HepG2 (cell line): Measurements from ENCODE around the gene RILP. TPM values are rescaled to one million over a fixed set of nuclear protein-coding genes. Genes with fewer than 3 reads are reported as not detected.

Experiments
- BCL6 ChIP-seq: IDR thresholded peaks from 2 replicates; pipeline ENCODE4 v1.6.1; 2016; ENCODE audit warnings: missing genetic modification reagents, missing compliant biosample characterization
- GLMP ChIP-seq: sonication (generic); formaldehyde crosslinking; IDR thresholded peaks from 2 replicates; pipeline ENCODE4 v1.9.0; 2021; ENCODE audit warnings: missing genetic modification reagents, mild to moderate bottlenecking, borderline replicate concordance
- KIAA2018 ChIP-seq: sonication (generic); formaldehyde crosslinking; IDR thresholded peaks from 2 replicates; pipeline ENCODE4 v1.5.0; 2020; ENCODE audit warnings: mild to moderate bottlenecking, missing genetic modification reagents, borderline replicate concordance
- NCOA1 ChIP-seq: sonication (generic); formaldehyde crosslinking; IDR thresholded peaks from 2 replicates; pipeline ENCODE4 v1.9.0; 2021; ENCODE audit warnings: missing genetic modification reagents
- PATZ1 ChIP-seq: sonication (generic); formaldehyde crosslinking; IDR thresholded peaks from 2 replicates; pipeline ENCODE4 v1.4.0; 2020; ENCODE audit warnings: missing genetic modification reagents
- REPIN1 ChIP-seq: sonication (generic); formaldehyde crosslinking; IDR thresholded peaks from 2 replicates; pipeline ENCODE4 v1.8.0; 2022; ENCODE audit warnings: missing genetic modification reagents, low read depth, mild to moderate bottlenecking, borderline replicate concordance
- SP2 ChIP-seq: sonication (generic); formaldehyde crosslinking; IDR thresholded peaks from 2 replicates; pipeline ENCODE4 v1.5.1; 2020; ENCODE audit warnings: mild to moderate bottlenecking, missing genetic modification reagents
- TBX2 ChIP-seq: sonication (generic); formaldehyde crosslinking; IDR thresholded peaks from 2 replicates; pipeline ENCODE4 v1.5.0; 2020; ENCODE audit warnings: missing genetic modification reagents, mild to moderate bottlenecking, borderline replicate concordance
- YY1 ChIP-seq: IDR thresholded peaks from 2 replicates; pipeline ENCODE4 v1.6.1; 2011; ENCODE audit warnings: low read length, low read depth, moderate library complexity, mild to moderate bottlenecking; ENCODE audit not compliant: insufficient read depth, insufficient replicate concordance
- ZIK1 ChIP-seq: sonication (generic); formaldehyde crosslinking; IDR thresholded peaks from 2 replicates; pipeline ENCODE4 v1.5.0; 2020; ENCODE audit warnings: mild to moderate bottlenecking, low read depth, missing genetic modification reagents, borderline replicate concordance
- ZNF562 ChIP-seq: sonication (generic); formaldehyde crosslinking; IDR thresholded peaks from 2 replicates; pipeline ENCODE4 v1.8.0; 2022; ENCODE audit warnings: missing genetic modification reagents, borderline replicate concordance
- ZNF607 ChIP-seq: sonication (generic); formaldehyde crosslinking; IDR thresholded peaks from 2 replicates; pipeline ENCODE4 v1.5.1; 2020; ENCODE audit warnings: missing genetic modification reagents, mild to moderate bottlenecking, borderline replicate concordance
- ZSCAN20 ChIP-seq: sonication (generic); formaldehyde crosslinking; IDR thresholded peaks from 2 replicates; pipeline ENCODE4 v1.4.0; 2020; ENCODE audit warnings: missing genetic modification reagents, mild to moderate bottlenecking, borderline replicate concordance
- polyA plus RNA-seq, 8 experiments: library from polyadenylated mRNA; depleted of rRNA in 3 of 8; stranded (reverse) in 7 of 8; unstranded in 1 of 8; fragments of >200 nt; fragmentation: Illumina TruSeq in 4 of 8; extraction: Trizol in 4 of 8; gene quantifications; 2 replicates each; pipeline versions ENCODE4 v1.2.1 to v1.2.3, GENCODE V29; 2011 to 2016; ENCODE audit warnings: low read depth in 4 of 8, missing spikeins in 1 of 8, mixed read lengths in 1 of 8; ENCODE audit not compliant: insufficient read depth in 1 of 8
- total RNA-seq, 5 experiments: library from RNA; depleted of rRNA; stranded (reverse); fragments of >200 nt; fragmentation: Illumina TruSeq; extraction: Trizol; gene quantifications; 2 replicates each; pipeline ENCODE4 v1.2.3, GENCODE V29; 2016; ENCODE audit warnings: low read depth in 1 of 5

RILP gene
- total and polyA plus RNA-seq, 2 of the 13 experiments (the other 11 are each of a cell fraction or from before 2014, with no cell fraction given), result 6.6 to 8.1 TPM

- TF ChIP-seq TBX2 (CRISPR knock-in tag), result peak; percentile 11; the same call in 1 of the 2 replicates
- TF ChIP-seq REPIN1 (CRISPR knock-in tag), result 0 out of 2 replicates have a peak, but pooled peaks have one; percentile 54
- TF ChIP-seq ZNF607, result 0 out of 2 replicates have a peak, but pooled peaks have one; percentile 42
- no peak for TF ChIP-seq KIAA2018
- peak; percentile 48; the same call in 1 of the 2 replicates for TF ChIP-seq PATZ1 (CRISPR knock-in tag)
- 0 out of 2 replicates have a peak, but pooled peaks have one; percentile 58 for TF ChIP-seq NCOA1 (CRISPR knock-in tag)
- peak; percentile 6; the same call in 1 of the 2 replicates for TF ChIP-seq ZIK1
- peak; percentile 10; the same call in 1 of the 2 replicates for TF ChIP-seq SP2
- no peak for TF ChIP-seq GLMP (CRISPR knock-in tag)
- TF ChIP-seq ZNF562 (CRISPR knock-in tag), result no peak
- TF ChIP-seq ZSCAN20 (CRISPR knock-in tag), result peak; percentile 69; the same call in 1 of the 2 replicates
- peak; percentile 90 for TF ChIP-seq YY1
- TF ChIP-seq BCL6 (CRISPR knock-in tag), result peak; percentile 41; the same call in 1 of the 2 replicates
These were observed 463 bp downstream of the RILP start (continued) for GRCh38 chr17:1648963-1649843.
